HepG2 (cell line): ENCODE results near the gene ESR1.

Experiments used
- EZH2 ChIP-seq: conservative IDR thresholded peaks from 2 replicates; pipeline ENCODE4 v1.6.1; 2012; ENCODE audit warnings: mild to moderate bottlenecking, low read depth, low read length, moderate library complexity
- NFIC ChIP-seq: IDR thresholded peaks from 2 replicates; pipeline ENCODE4 v1.6.1; 2012; ENCODE audit warnings: mild to moderate bottlenecking, low read length, inconsistent platforms
- POLR2A ChIP-seq, 2 experiments: IDR thresholded peaks; 2 replicates each; pipeline ENCODE4 v1.6.1; 2011; ENCODE audit warnings: low read depth in 2 of 2, low read length in 2 of 2, mild to moderate bottlenecking in 1 of 2, moderate library complexity in 1 of 2; ENCODE audit not compliant: insufficient read depth in 1 of 2
- SIN3B ChIP-seq: fragments of 150-350 bp; IDR thresholded peaks from 2 replicates; pipeline ENCODE4 v1.6.1; 2014; ENCODE audit warnings: low read length
- ZNF768 ChIP-seq: sonication (generic); formaldehyde crosslinking; IDR thresholded peaks from 2 replicates; pipeline ENCODE4 v1.4.0; 2020; ENCODE audit warnings: missing genetic modification reagents

DNA sequence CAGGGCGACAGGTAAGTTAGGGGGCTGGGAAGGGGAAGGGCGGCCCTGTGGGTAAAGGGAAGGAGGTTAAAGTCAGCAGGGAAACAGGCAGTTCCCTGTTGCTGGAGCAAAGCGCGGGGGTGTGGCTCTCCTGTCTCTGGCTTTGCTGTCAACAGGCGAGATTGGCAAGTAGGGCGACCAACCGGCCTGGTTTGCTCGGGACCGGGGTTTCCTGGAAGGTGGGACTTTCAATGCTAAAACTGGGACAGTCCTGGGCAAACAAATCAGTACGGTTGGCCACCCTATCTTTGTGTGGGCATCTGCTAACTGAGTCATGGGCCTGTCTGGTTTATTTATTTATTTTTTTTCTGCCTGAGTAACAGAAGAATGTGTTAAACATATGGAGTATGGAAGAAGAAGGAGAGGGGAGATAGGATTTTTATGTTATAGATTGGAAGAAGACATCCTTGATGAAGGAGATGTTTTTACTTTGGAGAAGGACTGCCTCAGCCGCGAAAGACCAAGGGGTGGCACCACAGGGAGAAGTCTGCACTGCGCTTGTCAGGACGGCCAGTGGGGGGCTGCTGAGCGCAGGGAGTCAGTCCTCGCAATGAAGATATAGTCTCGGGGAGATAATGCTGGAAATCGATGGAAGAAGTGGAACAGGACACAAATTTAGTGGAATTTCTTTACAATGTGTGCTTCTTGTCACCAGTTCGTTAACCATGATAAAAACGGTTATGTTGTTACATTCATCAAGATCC, 43.4 kb upstream of the ESR1 start:
- TF ChIP-seq NFIC (no peak), POLR2A (IDR thresholded peaks at IDR 0.05; ENCODE audit: insufficient read depth in 1 of 2, low read depth in 2 of 2, low read length in 2 of 2) (no peak), EZH2 (no peak), SIN3B (no peak), ZNF768 (CRISPR knock-in tag) (no peak)
